Mesendoderm (in vitro differentiated cells): ENCODE results near the gene EVL.

Source experiments
- DNase-seq: peaks from one replicate; pipeline ENCODE4 v3.0.0; 2013
- H2AK5ac ChIP-seq: 2 replicates; pipeline ENCODE4 v1.6.1; 2013; ENCODE audit warnings: low read length, inconsistent platforms
- H2BK120ac ChIP-seq: 2 replicates; pipeline ENCODE4 v1.6.1; 2013; ENCODE audit warnings: low read depth, mild to moderate bottlenecking, low read length, moderate library complexity, mixed read lengths
- H2BK15ac ChIP-seq: replicated peaks from 2 replicates; pipeline ENCODE4 v1.6.1; 2013; ENCODE audit warnings: low read depth, mild to moderate bottlenecking, moderate library complexity
- H2BK5ac ChIP-seq: 2 replicates; pipeline ENCODE4 v1.6.1; 2013; ENCODE audit warnings: low read length, inconsistent platforms
- H3K18ac ChIP-seq: 2 replicates; pipeline ENCODE4 v1.6.1; 2013; ENCODE audit warnings: mild to moderate bottlenecking, low read length, mixed read lengths
- H3K23ac ChIP-seq: one replicate; pipeline ENCODE4 v1.6.1; 2013; ENCODE audit warnings: low read length
- H3K27ac ChIP-seq: 2 replicates; pipeline ENCODE4 v1.5.1; 2013; ENCODE audit warnings: low read depth, mild to moderate bottlenecking, inconsistent platforms, low read length, moderate library complexity
- H3K27me3 ChIP-seq: 2 replicates; pipeline ENCODE4 v1.6.1; 2013; ENCODE audit warnings: low read length, control low read depth, mild to moderate bottlenecking, inconsistent platforms; ENCODE audit not compliant: insufficient read depth, poor library complexity
- H3K36me3 ChIP-seq: 2 replicates; pipeline ENCODE4 v1.6.1; 2013; ENCODE audit warnings: low read length, inconsistent platforms; ENCODE audit not compliant: control insufficient read depth, insufficient read depth
- H3K4ac ChIP-seq: one replicate; pipeline ENCODE4 v1.6.1; 2013; ENCODE audit warnings: low read depth, mild to moderate bottlenecking, low read length, moderate library complexity
- H3K4me1 ChIP-seq: 2 replicates; pipeline ENCODE4 v1.6.1; 2013; ENCODE audit warnings: low read depth, low read length, inconsistent platforms; ENCODE audit not compliant: control insufficient read depth
- H3K4me2 ChIP-seq: 2 replicates; pipeline ENCODE4 v1.6.1; 2013; ENCODE audit warnings: low read length
- H3K4me3 ChIP-seq: 2 replicates; pipeline ENCODE4 v1.5.1; 2013; ENCODE audit warnings: mild to moderate bottlenecking, low read length
- H3K56ac ChIP-seq: one replicate; pipeline ENCODE4 v1.6.1; 2013; ENCODE audit warnings: low read length
- H3K79me1 ChIP-seq: 2 replicates; pipeline ENCODE4 v1.6.1; 2013; ENCODE audit warnings: low read length, inconsistent platforms
- H3K79me2 ChIP-seq: 2 replicates; pipeline ENCODE4 v1.6.1; 2013; ENCODE audit warnings: mild to moderate bottlenecking, low read length; ENCODE audit not compliant: control insufficient read depth, insufficient read depth
- H3K9ac ChIP-seq: 2 replicates; pipeline ENCODE4 v1.6.1; 2013; ENCODE audit warnings: low read length, inconsistent platforms
- H4K5ac ChIP-seq: one replicate; pipeline ENCODE4 v1.6.1; 2013; ENCODE audit warnings: low read length
- H4K8ac ChIP-seq: one replicate; pipeline ENCODE4 v1.6.1; 2013; ENCODE audit warnings: low read depth, mild to moderate bottlenecking, control low read depth, low read length, moderate library complexity
- whole genome bisulfite sequencing: extraction: QIAGEN DNeasy Blood & Tissue Kit; methylation state at CpG from one replicate; pipeline ENCODE4 v1.1.7; 2013; ENCODE audit warnings: low lambda C conversion rate, missing lambda C conversion rate; ENCODE audit not compliant: insufficient coverage; ENCODE audit errors: extremely low coverage; 5-methylcytosine and 5-hydroxymethylcytosine counted together

Gene EVL

DNA sequence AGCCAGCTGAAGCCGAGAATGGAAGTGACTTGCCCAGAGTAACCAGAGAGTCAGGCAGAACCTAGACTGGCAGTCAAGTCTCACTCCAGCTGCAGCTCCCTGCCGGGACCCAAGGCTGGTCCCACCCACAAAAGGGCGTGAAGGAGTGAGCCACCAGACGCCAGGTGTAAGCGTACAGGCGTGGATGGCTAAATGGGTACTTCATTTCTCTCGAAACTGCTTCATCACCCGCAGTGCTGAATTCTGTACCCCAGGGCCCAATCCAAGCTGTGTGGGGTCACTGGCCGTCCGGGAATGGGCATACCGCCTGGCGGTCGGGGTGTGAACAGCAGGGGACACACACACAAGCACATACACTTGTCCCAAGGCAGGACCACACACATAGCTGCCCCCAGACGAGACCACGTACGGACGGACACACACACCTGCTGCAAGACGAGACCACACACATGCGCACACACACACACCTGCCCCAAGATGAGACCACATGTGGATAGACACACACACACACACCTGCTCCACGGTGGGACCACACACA lies 59.4 kb downstream of the EVL start:
- WGBS = no CpG with 5 or more reads among the region's 20 CpGs
- H3K9ac ChIP-seq = no peak overlapping the region
- H3K36me3 ChIP-seq = no peaks in the 10 kb centered on the region
- DNase-seq = no peak
- no peaks in the 10 kb centered on the region for H3K79me1 ChIP-seq
- H3K79me2 ChIP-seq = no peaks in the 10 kb centered on the region
- no peak overlapping the region for H3K27ac ChIP-seq
- no peak overlapping the region for H4K5ac ChIP-seq
- no peak overlapping the region for H2BK120ac ChIP-seq
- H2AK5ac ChIP-seq = no peak overlapping the region
- H2BK15ac ChIP-seq = no peak overlapping the region
- no peak overlapping the region for H3K23ac ChIP-seq
- H3K4me1 ChIP-seq = no peaks in the 10 kb centered on the region
- H3K4me2 ChIP-seq = no peak overlapping the region
- H2BK5ac ChIP-seq = no peak overlapping the region
- H3K4me3 ChIP-seq = no peak overlapping the region
- H4K8ac ChIP-seq = no peak overlapping the region
- no peak overlapping the region for H3K56ac ChIP-seq
- H3K27me3 ChIP-seq = no peaks in the 10 kb centered on the region
- no peak overlapping the region for H3K4ac ChIP-seq
- H3K18ac ChIP-seq = no peak overlapping the region

DNA sequence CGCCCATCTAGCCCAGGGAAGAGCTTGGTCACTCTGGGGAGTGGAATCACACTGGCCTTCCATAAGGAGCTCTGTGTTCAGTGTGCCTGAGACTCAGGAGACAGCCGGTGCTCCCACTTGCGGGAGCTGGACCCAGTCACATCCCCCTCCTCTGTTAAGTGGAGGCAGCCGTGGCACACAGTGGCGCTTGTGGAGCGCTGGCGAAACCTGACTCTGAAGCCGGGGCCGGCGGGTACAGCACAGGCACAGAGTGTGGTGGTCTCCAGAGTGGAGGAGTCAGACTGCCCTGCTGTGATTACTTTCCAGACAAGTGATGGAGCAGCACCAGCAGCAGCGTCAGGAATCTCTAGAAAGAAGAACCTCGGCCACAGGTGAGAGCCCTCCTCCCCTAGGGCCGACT lies 61.2 kb downstream of the EVL start:
- Histone ChIP-seq H3K4ac (no peak overlapping the region), H3K9ac (no peak overlapping the region), H3K36me3 (no peaks in the 10 kb centered on the region), H4K5ac (no peak overlapping the region), H3K4me3 (no peak overlapping the region), H3K23ac (no peak overlapping the region), H4K8ac (no peak overlapping the region), H2BK120ac (no peak overlapping the region), H3K79me1 (no peaks in the 10 kb centered on the region), H3K27ac (no peak overlapping the region), H2BK15ac (no peak overlapping the region), H3K79me2 (no peaks in the 10 kb centered on the region), H2AK5ac (no peak overlapping the region), H3K4me1 (no peaks in the 10 kb centered on the region), H3K4me2 (no peak overlapping the region), H3K27me3 (no peaks in the 10 kb centered on the region), H3K18ac (no peak overlapping the region), H2BK5ac (no peak overlapping the region), H3K56ac (no peak overlapping the region)
- no CpG with 5 or more reads among the region's 13 CpGs for WGBS
- no peak for DNase-seq

DNA sequence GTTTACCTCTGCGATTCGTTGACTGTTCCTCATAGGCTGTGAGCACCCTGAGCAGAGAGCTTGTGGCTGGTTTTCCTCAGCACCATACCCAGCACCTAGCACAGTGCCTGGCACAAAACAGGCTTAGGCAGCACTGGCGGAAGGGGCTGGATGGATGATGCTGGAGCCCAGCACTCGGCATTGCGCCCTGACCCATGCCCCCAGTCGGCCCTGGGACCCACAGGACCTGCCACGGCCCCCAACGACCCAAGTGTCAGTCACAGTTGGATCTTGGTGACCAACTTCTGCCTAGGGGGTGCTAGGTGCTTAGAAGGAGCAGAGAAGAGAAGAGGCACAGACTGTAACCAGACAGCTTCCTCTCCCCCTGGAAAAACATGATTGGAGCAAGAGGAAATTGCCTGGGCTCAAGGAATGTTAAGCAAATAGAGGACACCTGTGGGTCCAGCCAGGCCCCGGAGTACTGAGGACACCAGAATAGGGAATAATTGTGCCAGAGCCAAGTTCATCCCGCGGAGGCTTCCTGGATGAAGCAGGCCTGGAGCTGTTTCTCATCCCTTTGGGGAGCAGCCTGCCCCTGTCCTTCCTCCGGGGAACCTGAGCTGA lies 62.7 kb downstream of the EVL start:
- no peak overlapping the region for H3K18ac ChIP-seq
- H3K4ac ChIP-seq = no peak overlapping the region
- no peaks in the 10 kb centered on the region for H3K79me2 ChIP-seq
- no CpG with 5 or more reads among the region's 12 CpGs for WGBS
- no peaks in the 10 kb centered on the region for H3K4me1 ChIP-seq
- no peak overlapping the region for H3K27ac ChIP-seq
- H2BK15ac ChIP-seq = no peak overlapping the region
- H3K23ac ChIP-seq = no peak overlapping the region
- H3K27me3 ChIP-seq = no peaks in the 10 kb centered on the region
- H2AK5ac ChIP-seq = no peak overlapping the region
- H2BK5ac ChIP-seq = no peak overlapping the region
- DNase-seq = no peak
- H3K56ac ChIP-seq = no peak overlapping the region
- no peak overlapping the region for H3K4me2 ChIP-seq
- H3K4me3 ChIP-seq = no peak overlapping the region
- H3K36me3 ChIP-seq = no peaks in the 10 kb centered on the region
- H4K8ac ChIP-seq = no peak overlapping the region
- no peak overlapping the region for H3K9ac ChIP-seq
- H3K79me1 ChIP-seq = no peaks in the 10 kb centered on the region
- H4K5ac ChIP-seq = no peak overlapping the region
- H2BK120ac ChIP-seq = no peak overlapping the region

DNA sequence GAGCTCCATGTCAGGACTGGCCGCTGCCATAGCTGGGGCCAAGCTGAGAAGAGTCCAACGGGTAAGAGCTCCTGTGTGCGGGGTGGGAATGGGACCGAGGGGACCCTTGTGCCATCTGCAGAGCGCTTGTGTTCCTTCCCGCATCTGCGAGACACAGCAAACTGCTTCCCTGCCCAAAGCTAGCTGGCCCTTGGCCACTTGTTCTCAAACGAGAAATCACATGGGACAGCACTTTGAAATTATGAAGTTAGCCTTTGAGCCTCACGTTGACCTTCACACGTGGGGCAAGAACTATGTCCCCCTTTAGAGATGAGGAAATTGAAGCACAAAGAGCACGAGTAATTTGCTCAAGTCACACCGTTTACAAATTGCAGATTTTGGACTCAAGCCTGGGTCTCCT lies 63.5 kb downstream of the EVL start:
- no peak overlapping the region for H2BK5ac ChIP-seq

GRCh38 chr14:100129161-100129589 lies 64.0 kb downstream of the EVL start:
- Histone ChIP-seq H3K9ac (no peak overlapping the region), H3K4me1 (no peaks in the 10 kb centered on the region), H3K4me3 (no peak overlapping the region), H3K36me3 (no peaks in the 10 kb centered on the region), H3K4me2 (no peak overlapping the region), H3K23ac (no peak overlapping the region), H2BK5ac (no peak overlapping the region), H3K79me2 (no peaks in the 10 kb centered on the region), H4K8ac (no peak overlapping the region), H2BK15ac (no peak overlapping the region), H3K79me1 (no peaks in the 10 kb centered on the region), H3K27ac (no peak overlapping the region), H3K4ac (no peak overlapping the region), H3K18ac (no peak overlapping the region), H3K27me3 (no peaks in the 10 kb centered on the region), H3K56ac (no peak overlapping the region), H2BK120ac (no peak overlapping the region), H2AK5ac (no peak overlapping the region), H4K5ac (no peak overlapping the region)
- no CpG with 5 or more reads among the region's 7 CpGs for WGBS
- no peak for DNase-seq

More for the DNA sequence above, 63.5 kb downstream of the EVL start:
- no CpG with 5 or more reads among the region's 12 CpGs for WGBS
- Histone ChIP-seq H4K5ac (no peak overlapping the region), H2BK15ac (no peak overlapping the region), H2BK120ac (no peak overlapping the region), H3K4ac (no peak overlapping the region), H3K79me2 (no peaks in the 10 kb centered on the region), H3K79me1 (no peaks in the 10 kb centered on the region), H2AK5ac (no peak overlapping the region), H4K8ac (no peak overlapping the region), H3K27me3 (no peaks in the 10 kb centered on the region), H3K23ac (no peak overlapping the region), H3K4me2 (no peak overlapping the region), H3K36me3 (no peaks in the 10 kb centered on the region), H3K9ac (no peak overlapping the region), H3K56ac (no peak overlapping the region), H3K18ac (no peak overlapping the region), H3K4me1 (no peaks in the 10 kb centered on the region), H3K27ac (no peak overlapping the region), H3K4me3 (no peak overlapping the region)
- DNase-seq = no peak

- no peak overlapping the region for H2BK15ac ChIP-seq
- WGBS = no CpG with 5 or more reads among the region's 11 CpGs
- no peak overlapping the region for H3K9ac ChIP-seq
- no peak overlapping the region for H4K8ac ChIP-seq
- no peak overlapping the region for H3K56ac ChIP-seq
- no peaks in the 10 kb centered on the region for H3K4me1 ChIP-seq
- no peaks in the 10 kb centered on the region for H3K79me2 ChIP-seq
- H3K27ac ChIP-seq = no peak overlapping the region
- H3K27me3 ChIP-seq = no peaks in the 10 kb centered on the region
- H2BK120ac ChIP-seq = no peak overlapping the region
- H3K4ac ChIP-seq = no peak overlapping the region
- H2AK5ac ChIP-seq = no peak overlapping the region
- no peak overlapping the region for H3K4me2 ChIP-seq
- H3K36me3 ChIP-seq = no peaks in the 10 kb centered on the region
- H3K23ac ChIP-seq = no peak overlapping the region
- no peak overlapping the region for H3K18ac ChIP-seq
- H3K4me3 ChIP-seq = no peak overlapping the region
- H4K5ac ChIP-seq = no peak overlapping the region
- DNase-seq = no peak
- H2BK5ac ChIP-seq = no peak overlapping the region
- H3K79me1 ChIP-seq = no peaks in the 10 kb centered on the region
These were observed 65.3 kb downstream of the EVL start for GRCh38 chr14:100130521-100130920.
